Cardiac septum (tissue), 1 donor: ENCODE measurements around the gene NUP35. TPM values are rescaled to one million over a fixed set of nuclear protein-coding genes. Genes with fewer than 3 reads are reported as not detected.

Source experiments
- DNase-seq: peaks from one replicate; pipeline ENCODE4 v3.0.0-alpha.2; 2020; ENCODE audit warnings: low spot score
- intact Hi-C: fragments of 100-400 bp; cut with DNase I; formaldehyde crosslinking; loops from one replicate; pipeline ENCODE4 v1.14.0; 2022
- long read RNA-seq: library from polyadenylated mRNA; unstranded; transcript quantifications from one replicate; pipeline ENCODE4 v2.0.0, GENCODE V29; 2021
- total RNA-seq: library from RNA; stranded (reverse); fragmentation: NEBNext Ultra II Directional; extraction: Animal tissue kit (Norgen Biotek cat#: 25700); gene quantifications from one replicate; pipeline ENCODE4 v1.2.1, GENCODE V29; 2021
- donor health status: DM: no; HTN: no; CAD: no.

The NUP35 gene
- 7.0 TPM for total RNA-seq
- long read RNA-seq, partial matches to known transcripts, result 0 of 4 reads
- long read RNA-seq, other reads (novel, unspliced or antisense), result 0 of 4 reads

DNA sequence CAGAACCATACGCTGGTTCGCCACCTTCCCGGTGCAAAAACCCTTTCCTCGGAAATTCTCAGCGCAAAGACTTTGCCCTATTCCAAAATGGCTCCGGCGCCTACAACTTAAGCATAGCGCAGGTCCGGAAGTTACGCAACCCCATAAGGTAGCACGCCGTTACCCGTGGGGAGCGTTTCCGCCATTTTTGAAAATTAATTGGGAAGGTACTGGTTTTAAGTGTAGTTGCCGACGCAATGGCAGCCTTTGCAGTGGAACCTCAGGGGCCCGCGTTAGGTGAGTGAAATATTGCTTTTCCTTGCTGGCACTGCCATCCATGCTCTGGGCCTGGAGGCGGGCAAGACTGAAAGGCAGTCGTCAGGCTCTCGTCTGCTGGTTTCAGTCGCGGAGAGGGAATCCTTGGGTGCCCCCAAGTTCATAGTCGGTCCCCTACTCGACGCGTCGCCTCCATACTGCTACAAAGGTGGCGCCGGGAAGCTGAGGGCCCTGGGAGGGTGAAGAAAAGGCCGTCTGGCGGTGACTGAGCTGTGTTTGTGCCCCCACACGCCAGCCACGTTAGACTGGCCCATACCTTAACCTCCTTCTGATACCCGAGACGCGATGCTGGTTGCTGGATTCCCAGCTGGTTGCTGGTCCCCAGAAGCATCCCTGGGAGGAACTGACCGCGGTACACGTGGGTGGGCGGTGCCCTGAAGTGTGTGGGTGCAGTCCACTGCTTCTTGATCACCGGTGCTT lies at the start of gene NUP35:
Gene NUP35 (plus strand): TSS at position 222 of the 735 bp plus-strand sequence. CDS start 15 bp downstream, at position 237.
- DNase-seq, result peak; percentile 93
- intact Hi-C loops, result loop anchor here (1.0 to 5.0 kb wide), 2 partner anchors 47 to 86 kb away; partner anchors contain the start of genes DUSP19 and NCKAP1

- intact Hi-C loops, result loop anchor here (1.0 to 5.0 kb wide), 2 partner anchors 40 to 44 kb away; partner anchors contain the start of genes NCKAP1 and NUP35
These were observed 46.1 kb upstream of the NUP35 start for GRCh38 chr2:183078163-183078463.

DNA sequence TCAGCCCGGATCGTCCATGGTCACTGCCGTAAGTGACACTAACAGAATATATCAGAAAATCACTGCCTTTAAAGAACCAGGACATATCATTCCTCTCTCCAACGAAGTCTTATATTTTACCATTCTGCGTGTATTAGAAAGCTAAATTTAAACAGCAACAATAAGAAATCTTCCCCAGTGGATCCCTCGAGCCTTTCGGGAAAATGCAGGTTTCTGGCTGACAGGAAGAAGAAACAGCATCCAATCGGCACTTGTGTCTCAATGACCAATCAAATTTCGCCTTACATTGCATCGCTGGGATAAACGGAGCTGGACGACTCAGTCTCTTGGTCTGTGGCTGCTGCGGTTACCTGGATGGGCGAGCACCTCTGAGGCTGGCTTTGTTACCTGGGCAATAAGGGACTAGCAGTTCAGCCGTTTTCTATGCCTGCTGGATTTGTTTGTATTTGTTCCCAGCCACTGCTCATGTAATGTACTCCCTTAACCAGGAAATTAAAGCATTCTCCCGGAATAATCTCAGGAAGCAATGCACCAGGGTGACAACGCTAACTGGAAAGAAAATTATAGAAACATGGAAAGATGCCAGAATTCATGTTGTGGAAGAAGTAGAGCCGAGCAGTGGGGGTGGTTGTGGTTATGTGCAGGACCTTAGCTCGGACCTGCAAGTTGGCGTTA lies 45.6 kb upstream of the NUP35 start, which contains the start of gene DUSP19:
Gene DUSP19 (plus strand): TSS at position 284 of the 675 bp plus-strand sequence. CDS start 187 bp downstream, at position 471.
- peak; percentile 90 for DNase-seq
- intact Hi-C loops, result loop anchor here (1.0 to 5.0 kb wide), 2 partner anchors 40 to 44 kb away; partner anchors contain the start of genes NCKAP1 and NUP35

More at GRCh38 chr2:183078163-183078463, 46.1 kb upstream of the NUP35 start:
- no peak for DNase-seq

DNA sequence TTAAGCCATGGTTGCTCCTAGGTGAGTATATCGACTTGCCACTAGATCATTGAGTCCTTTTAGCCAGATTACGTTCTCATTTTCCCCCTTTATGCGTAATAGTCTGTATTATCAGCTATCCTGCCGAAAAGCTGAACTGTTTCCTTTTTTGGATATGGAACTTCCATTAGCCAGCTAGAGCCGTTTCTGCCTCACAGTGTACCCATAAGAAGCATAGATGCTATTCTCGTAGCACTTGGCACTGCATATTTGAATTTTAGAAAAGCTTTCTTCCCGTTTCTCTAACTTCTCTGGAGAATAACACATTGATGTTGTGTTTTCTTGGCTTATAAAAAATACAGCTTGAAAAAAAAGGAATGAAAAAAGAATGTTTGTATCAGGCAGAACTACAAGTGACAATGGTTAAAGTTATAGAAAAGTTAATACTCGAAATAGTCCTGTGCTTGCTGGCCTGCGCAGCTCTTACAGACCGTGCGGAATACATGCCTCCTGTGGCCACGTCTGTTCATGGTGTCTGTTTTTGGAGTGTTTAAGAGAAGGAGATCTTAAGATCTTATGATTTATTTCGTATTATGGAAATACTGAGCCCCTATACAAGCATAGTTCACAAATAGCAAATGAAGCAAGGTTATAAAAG lies 45.0 kb upstream of the NUP35 start:
- no peak for DNase-seq
- intact Hi-C loops, result loop anchor here (5.0 kb wide), 1 partner anchor 43 kb away; the partner anchor contains the start of gene NUP35

DNA sequence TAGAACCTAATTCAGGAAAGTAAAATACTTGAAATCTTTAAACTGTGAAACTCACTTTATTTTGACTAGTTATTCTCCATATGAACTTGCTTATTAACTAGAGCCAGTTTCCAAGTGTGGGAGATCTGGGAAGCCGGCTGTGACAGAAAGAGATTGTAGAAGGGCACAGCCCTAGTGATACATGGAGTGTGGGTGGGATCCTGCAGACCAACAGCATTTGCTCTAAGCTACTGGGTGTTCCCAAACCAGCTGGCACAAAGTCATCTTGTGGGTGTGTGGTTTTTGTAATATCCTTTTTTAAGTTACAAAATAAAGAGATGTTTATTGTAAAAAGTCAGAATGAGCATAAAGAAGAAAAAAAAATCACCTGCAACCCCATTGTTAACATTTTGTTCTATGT lies 42.3 kb upstream of the NUP35 start:
- DNase-seq, result no peak
- intact Hi-C loops, result no loop called here

DNA sequence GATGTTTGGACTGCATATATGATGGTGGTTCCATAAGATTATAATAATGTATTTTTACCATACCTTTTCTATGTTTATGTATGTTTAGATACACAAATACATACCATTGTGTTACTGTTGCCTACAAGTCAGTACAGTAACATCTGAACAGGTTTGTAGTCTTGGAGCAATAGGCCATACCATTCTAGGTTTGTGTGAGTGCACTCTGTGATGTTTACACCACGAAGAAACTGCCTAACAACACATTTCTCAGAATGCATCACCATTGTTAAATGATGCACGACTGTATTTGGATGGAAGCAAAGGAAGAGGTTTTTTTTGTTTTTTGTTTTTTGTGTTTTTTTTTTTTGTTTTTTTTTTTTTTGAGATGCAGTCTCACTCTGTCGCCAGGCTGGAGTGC lies 36.2 kb upstream of the NUP35 start:
- DNase-seq, result no peak
- intact Hi-C loops, result no loop called here

DNA sequence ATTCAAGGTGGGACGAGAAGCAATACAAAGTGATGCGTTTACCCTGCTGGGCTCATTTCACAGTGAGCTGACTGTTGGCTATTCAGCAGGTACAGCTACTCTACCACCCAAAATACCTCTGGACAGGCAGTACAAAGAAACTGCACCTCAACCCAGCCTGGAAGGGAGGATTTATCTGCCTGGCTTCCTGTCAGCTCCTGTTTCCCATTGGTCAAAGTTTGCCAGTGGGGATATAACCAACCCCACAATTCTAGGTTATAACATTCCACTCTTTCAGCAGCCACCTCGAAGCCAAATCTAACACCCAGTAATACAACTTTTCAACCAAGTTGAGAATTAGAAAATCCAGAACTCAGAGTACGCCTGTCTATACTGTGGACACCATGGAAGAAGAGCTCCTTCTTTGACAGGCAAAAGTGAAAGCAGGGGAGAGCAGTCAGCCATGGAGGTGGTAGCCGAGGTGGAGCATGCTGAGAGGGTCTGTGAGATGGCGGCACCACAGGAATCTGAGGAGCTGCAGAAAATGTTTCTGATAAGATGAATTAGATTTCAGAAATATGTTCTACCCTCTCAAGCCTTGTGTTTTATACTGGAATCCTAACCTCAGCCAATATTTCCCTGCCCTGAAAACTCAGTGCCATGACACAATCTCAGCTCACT lies 34.9 kb upstream of the NUP35 start:
- intact Hi-C loops, result no loop called here

GRCh38 chr2:183091318-183091953 lies 32.8 kb upstream of the NUP35 start:
- no peak for DNase-seq
- intact Hi-C loops, result no loop called here

More for the DNA sequence above, 34.9 kb upstream of the NUP35 start:
- no peak for DNase-seq

DNA sequence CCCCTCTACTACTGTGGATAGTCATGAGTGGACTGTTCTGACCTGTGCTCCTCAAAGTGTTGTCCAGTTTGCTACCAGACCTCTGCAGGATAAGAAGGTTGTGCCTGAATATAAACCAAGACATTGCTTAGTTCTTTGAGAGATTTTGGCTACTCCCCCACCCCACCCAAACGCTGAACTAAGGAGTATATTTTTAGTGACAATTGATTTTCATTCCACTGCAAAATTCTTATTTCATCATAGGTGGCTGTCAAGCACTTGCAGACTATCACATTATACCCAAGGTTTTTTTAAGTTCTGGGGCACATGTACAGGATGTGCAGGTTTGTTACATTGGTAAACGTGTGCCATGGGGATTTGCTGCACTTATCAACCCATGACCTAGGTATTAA lies 32.3 kb upstream of the NUP35 start:
- DNase-seq, result no peak
- intact Hi-C loops, result no loop called here

GRCh38 chr2:183093857-183094657 lies 30.2 kb upstream of the NUP35 start:
- DNase-seq, result no peak
- intact Hi-C loops, result no loop called here

- DNase-seq, result no peak
- intact Hi-C loops, result no loop called here
These were observed 18.7 kb upstream of the NUP35 start for GRCh38 chr2:183105402-183106134.

DNA sequence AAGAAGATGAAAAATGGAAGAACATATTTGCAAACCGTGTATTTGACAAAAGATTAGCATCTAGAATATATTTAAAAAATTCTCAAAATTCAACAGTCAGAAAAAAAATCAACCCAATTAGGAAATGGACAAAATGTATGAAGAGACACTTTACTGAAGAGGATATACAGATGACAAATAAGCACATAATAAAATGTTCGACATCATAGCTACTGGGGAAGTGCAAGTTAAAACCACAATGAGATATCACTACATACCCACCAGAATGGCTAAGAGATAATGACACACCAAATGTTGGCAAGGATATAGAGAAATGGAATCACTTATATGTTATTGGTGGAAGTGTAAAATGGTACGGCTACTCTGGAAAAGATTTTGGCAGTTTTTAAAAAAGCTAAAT lies 11.7 kb upstream of the NUP35 start:
- DNase-seq, result no peak
- intact Hi-C loops, result no loop called here

DNA sequence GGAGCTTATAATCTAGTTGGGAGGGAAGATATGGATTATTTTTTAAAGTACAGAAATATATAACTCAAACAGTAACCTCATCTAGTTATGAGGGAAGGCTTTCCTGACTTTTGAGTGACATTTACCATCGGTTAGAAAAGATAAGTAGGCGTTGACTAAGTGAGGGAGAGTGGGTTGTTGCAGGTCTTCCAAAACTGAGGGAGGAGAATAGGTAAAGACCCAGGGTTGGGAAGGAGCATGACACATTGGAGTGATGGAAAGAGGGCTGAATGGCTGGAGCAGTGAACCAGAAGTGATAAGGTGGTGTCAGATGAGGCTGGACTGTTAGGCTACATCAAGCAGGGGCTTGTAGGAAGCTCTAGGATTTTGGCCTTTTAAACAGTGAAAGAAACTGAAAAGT lies 10.6 kb upstream of the NUP35 start:
- no peak for DNase-seq
- intact Hi-C loops, result no loop called here

- intact Hi-C loops, result no loop called here
- no peak for DNase-seq
These were observed 7.0 kb upstream of the NUP35 start for GRCh38 chr2:183117226-183117625.

DNA sequence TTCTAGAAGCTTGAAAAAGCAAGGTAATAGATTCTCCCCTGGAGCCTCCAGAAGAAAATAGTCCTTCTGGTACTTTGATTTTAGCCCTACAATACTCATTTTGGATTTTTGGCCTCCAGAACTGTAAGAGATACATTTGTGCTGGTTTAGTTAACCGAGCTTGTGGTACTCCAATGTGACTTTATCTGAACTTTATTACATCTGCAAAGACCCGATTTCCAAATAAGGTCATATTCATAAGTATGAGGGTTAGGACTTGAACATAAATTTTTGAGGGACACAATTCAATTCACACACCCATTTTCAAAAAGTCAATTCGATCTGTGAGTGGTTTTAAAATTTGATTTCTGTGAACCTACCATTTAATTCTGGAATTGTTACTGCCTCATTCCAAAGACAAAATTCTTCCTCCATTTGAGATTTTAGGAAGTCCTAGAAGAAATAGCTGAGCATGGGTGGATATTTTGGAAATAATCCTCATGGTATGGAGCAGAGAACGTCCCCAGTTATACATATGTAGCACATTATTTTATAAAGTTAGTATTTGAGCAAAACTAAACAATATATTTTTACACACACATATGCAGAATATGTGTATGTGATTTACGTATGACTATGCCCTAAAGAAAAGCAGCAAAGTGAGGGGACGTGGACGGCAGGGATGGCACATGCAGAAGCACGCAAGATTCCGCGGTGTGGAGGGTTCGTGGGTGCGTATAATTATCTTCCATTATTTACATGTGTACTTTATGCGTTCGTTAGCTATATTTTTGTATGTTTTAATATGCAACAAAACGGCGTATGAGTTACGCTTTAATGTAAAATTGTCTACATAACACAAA lies 905 bp upstream of the NUP35 start:
- intact Hi-C loops, result loop anchor here (5.0 kb wide), 1 partner anchor 46 kb away; the partner anchor contains the start of gene DUSP19
- DNase-seq, result no peak

DNA sequence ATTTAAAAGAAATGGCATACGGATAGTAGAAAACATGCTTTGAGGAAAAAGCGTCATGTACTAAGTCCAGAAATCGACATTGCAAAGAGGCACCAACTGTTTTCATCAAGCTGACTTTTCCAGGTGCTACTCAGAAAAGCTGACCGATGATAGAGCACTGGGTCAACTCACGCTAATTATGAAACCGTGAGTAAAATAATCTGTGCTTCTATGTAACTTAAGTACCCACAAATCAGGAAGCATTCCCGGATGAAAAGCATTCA lies 353 bp upstream of the NUP35 start:
- intact Hi-C loops, result loop anchor here (1.0 to 5.0 kb wide), 2 partner anchors 47 to 86 kb away; partner anchors contain the start of genes DUSP19 and NCKAP1
- DNase-seq, result no peak

DNA sequence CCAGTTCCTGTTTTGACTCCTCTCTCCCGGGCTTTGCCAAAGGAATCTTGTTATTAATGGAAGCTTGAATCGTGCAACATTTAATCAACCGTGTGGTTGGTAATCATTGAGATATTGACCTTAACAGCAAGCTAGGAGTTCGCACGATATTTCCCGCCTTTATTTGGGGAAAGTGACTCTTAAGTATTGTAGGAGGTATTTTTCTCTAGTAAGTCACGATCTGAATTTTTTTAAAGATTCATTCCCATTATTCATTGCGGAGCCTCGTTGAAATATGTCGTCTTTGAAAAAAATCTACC lies 663 bp downstream of the NUP35 start:
- DNase-seq, result no peak
- intact Hi-C loops, result loop anchor here (1.0 to 5.0 kb wide), 2 partner anchors 48 to 87 kb away; partner anchors contain the start of genes DUSP19 and NCKAP1
